Esophagus squamous epithelium (tissue), 4 donors: ENCODE data around the gene PLGRKT.

Source experiments
- CTCF ChIP-seq, 6 experiments: fragments of 450-650 bp in 4 of 6; fragments of 200-600 bp in 2 of 6; sonication (generic) in 2 of 6; IDR thresholded peaks; one replicate each; pipeline ENCODE4 v1.5.1; 2016 to 2019; ENCODE audit warnings: antibody characterized with exemption in 6 of 6, mild to moderate bottlenecking in 4 of 6, moderate library complexity in 4 of 6
- POLR2A ChIP-seq, 4 donors: fragments of 450-650 bp; IDR thresholded peaks; one replicate each; pipeline ENCODE4 v1.6.1; 2017; ENCODE audit warnings: antibody characterized with exemption in 4 of 4, mild to moderate bottlenecking in 4 of 4, moderate library complexity in 3 of 4

GRCh38 chr9:5440426-5440825 lies 2.7 kb upstream of the PLGRKT start:
- no peak for TF ChIP-seq CTCF (IDR thresholded peaks at IDR 0.05)
- TF ChIP-seq POLR2A (IDR thresholded peaks at IDR 0.05): no peak
